ENCODE measurements around the gene AKAP4. TPM values are rescaled to one million over a fixed set of nuclear protein-coding genes. Genes with fewer than 3 reads are reported as not detected.

Gene AKAP4
- total RNA-seq, result not detected

- ATAC-seq (ENCODE audit: insufficient number of reproducible peaks, low FRiP score, low read depth), result no peak
- H3K27me3 ChIP-seq (replicated peaks; ENCODE audit: insufficient read depth), result no peaks in the 10 kb centered on the region
- H3K36me3 ChIP-seq, result no peaks in the 10 kb centered on the region
- no peaks in the 10 kb centered on the region for H3K4me1 ChIP-seq (ENCODE audit: control insufficient read depth in 1 of 2, low read depth in 2 of 2)
- no peak within 1 kb of the TSS for H3K27ac ChIP-seq
- no peak within 1 kb of the TSS for H3K4me3 ChIP-seq
- no peak for DNase-seq (ENCODE audit: low spot score)
- no peak for TF ChIP-seq CTCF (IDR thresholded peaks at IDR 0.05)
- H3K9me3 ChIP-seq, result no peaks in the 10 kb centered on the region
Observed at GRCh38 chrX:50200907-50201306, at the start of gene AKAP4. Gene AKAP4 (minus strand): TSS chrX:50201007. CDS start chrX:50200889, 118 bp downstream.

- ATAC-seq (ENCODE audit: insufficient number of reproducible peaks, low FRiP score, low read depth), result no peak
- no peak for TF ChIP-seq CTCF (IDR thresholded peaks at IDR 0.05)
- no peaks in the 10 kb centered on the region for H3K9me3 ChIP-seq
- no peak for DNase-seq (ENCODE audit: low spot score)
- no peak overlapping the region for H3K27ac ChIP-seq
- H3K36me3 ChIP-seq, result no peaks in the 10 kb centered on the region
- no peaks in the 10 kb centered on the region for H3K27me3 ChIP-seq (replicated peaks; ENCODE audit: insufficient read depth)
- H3K4me1 ChIP-seq (ENCODE audit: control insufficient read depth in 1 of 2, low read depth in 2 of 2), result no peaks in the 10 kb centered on the region
- H3K4me3 ChIP-seq, result no peak overlapping the region
Observed at GRCh38 chrX:50211510-50211909, 10.7 kb upstream of the AKAP4 start.

- no peaks in the 10 kb centered on the region for H3K9me3 ChIP-seq
- DNase-seq (ENCODE audit: low spot score) (no peak), ATAC-seq (ENCODE audit: insufficient number of reproducible peaks, low FRiP score, low read depth) (no peak)
- no peaks in the 10 kb centered on the region for H3K36me3 ChIP-seq
- H3K4me3 ChIP-seq, result no peak overlapping the region
- no peak for TF ChIP-seq CTCF (IDR thresholded peaks at IDR 0.05)
- H3K27me3 ChIP-seq (replicated peaks; ENCODE audit: insufficient read depth), result no peaks in the 10 kb centered on the region
- no peaks in the 10 kb centered on the region for H3K4me1 ChIP-seq (ENCODE audit: control insufficient read depth in 1 of 2, low read depth in 2 of 2)
- no peak overlapping the region for H3K27ac ChIP-seq
Observed at GRCh38 chrX:50206753-50207152, 5.9 kb upstream of the AKAP4 start.

GRCh38 chrX:50204364-50204899, 3.6 kb upstream of the AKAP4 start, which contains the start of gene CCNB3:
Gene CCNB3 (plus strand): TSS chrX:50204765. CDS start chrX:50285164, 80,399 bp downstream.
- Histone ChIP-seq H3K36me3 (no peaks in the 10 kb centered on the region), H3K27ac (no peak within 1 kb of the TSS), H3K27me3 (replicated peaks; ENCODE audit: insufficient read depth) (no peaks in the 10 kb centered on the region), H3K4me3 (peak within 1 kb of the TSS; percentile 66), H3K9me3 (no peaks in the 10 kb centered on the region), H3K4me1 (ENCODE audit: control insufficient read depth in 1 of 2, low read depth in 2 of 2) (no peaks in the 10 kb centered on the region)
- peak; percentile 53 for TF ChIP-seq CTCF (IDR thresholded peaks at IDR 0.05)
- DNase-seq (ENCODE audit: low spot score) (no peak), ATAC-seq (ENCODE audit: insufficient number of reproducible peaks, low FRiP score, low read depth) (peak; percentile 82)

GRCh38 chrX:50202539-50202938, 1.7 kb upstream of the AKAP4 start:
- no peak for TF ChIP-seq CTCF (IDR thresholded peaks at IDR 0.05)
- H3K27me3 ChIP-seq (replicated peaks; ENCODE audit: insufficient read depth), result no peaks in the 10 kb centered on the region
- ATAC-seq (ENCODE audit: insufficient number of reproducible peaks, low FRiP score, low read depth), result no peak

More at GRCh38 chrX:50202539-50202938, 1.7 kb upstream of the AKAP4 start:
- no peak for DNase-seq (ENCODE audit: low spot score)
- Histone ChIP-seq H3K9me3 (no peaks in the 10 kb centered on the region), H3K4me3 (no peak overlapping the region), H3K27ac (no peak overlapping the region), H3K4me1 (ENCODE audit: control insufficient read depth in 1 of 2, low read depth in 2 of 2) (no peaks in the 10 kb centered on the region), H3K36me3 (no peaks in the 10 kb centered on the region)

Data from thoracic aorta (tissue), 2 donors.